Brain pericyte (primary cell): ENCODE data around the gene RNF212.
"Not testable (repeated sequence)": the region's sequence is repeated elsewhere in the genome, so short reads cannot be mapped to it uniquely, and the experiment has no call there.

ENCODE experiments used
- DNase-seq: peaks from one replicate; pipeline ENCODE4 v3.0.0-alpha.2; 2012; ENCODE audit warnings: low read depth, low spot score

Gene RNF212

GRCh38 chr4:1113311-1114009 is at the start of gene RNF212:
Gene RNF212 (minus strand): TSS chr4:1113564. CDS start chr4:1113464, 100 bp downstream.
- DNase-seq, result no peak

GRCh38 chr4:1160351-1160750 is 47.0 kb upstream of the RNF212 start:
- no peak for DNase-seq

GRCh38 chr4:1156069-1156468 is 42.7 kb upstream of the RNF212 start:
- no peak for DNase-seq

GRCh38 chr4:1155314-1155713 is 42.0 kb upstream of the RNF212 start:
- DNase-seq, result no peak

- no peak for DNase-seq
Observed at GRCh38 chr4:1154523-1155182, 41.3 kb upstream of the RNF212 start.

GRCh38 chr4:1154126-1154522 is 40.8 kb upstream of the RNF212 start:
- no peak for DNase-seq

GRCh38 chr4:1153567-1154090 is 40.3 kb upstream of the RNF212 start:
- DNase-seq, result no peak

- no peak for DNase-seq
Observed at GRCh38 chr4:1152290-1152689, 38.9 kb upstream of the RNF212 start.

GRCh38 chr4:1151541-1151940 is 38.2 kb upstream of the RNF212 start:
- no peak for DNase-seq

- no peak for DNase-seq
Observed at GRCh38 chr4:1150875-1151274, 37.5 kb upstream of the RNF212 start.

GRCh38 chr4:1139860-1140259 is 26.5 kb upstream of the RNF212 start:
- DNase-seq, result no peak

- DNase-seq, result no peak
Observed at GRCh38 chr4:1137850-1138249, 24.5 kb upstream of the RNF212 start.

GRCh38 chr4:1137063-1137776 is 23.9 kb upstream of the RNF212 start:
- no peak for DNase-seq

- DNase-seq, result no peak
Observed at GRCh38 chr4:1136048-1136447, 22.7 kb upstream of the RNF212 start.

GRCh38 chr4:1133033-1133432 is 19.7 kb upstream of the RNF212 start:
- DNase-seq, result no peak

- DNase-seq, result peak; percentile 61
Observed at GRCh38 chr4:1130316-1131186, 17.2 kb upstream of the RNF212 start.

GRCh38 chr4:1126506-1126905 is 13.1 kb upstream of the RNF212 start:
- DNase-seq, result no peak

GRCh38 chr4:1125466-1125865 is 12.1 kb upstream of the RNF212 start:
- not testable (repeated sequence) for DNase-seq

- no peak for DNase-seq
Observed at GRCh38 chr4:1124818-1125217, 11.5 kb upstream of the RNF212 start.

- DNase-seq, result no peak
Observed at GRCh38 chr4:1122505-1122904, 9.1 kb upstream of the RNF212 start.

- DNase-seq, result no peak
Observed at GRCh38 chr4:1116838-1117237, 3.5 kb upstream of the RNF212 start.
